SK-N-SH treated with all-trans-retinoic acid at 6 μM for 48 hours (cell line): ENCODE results near the gene SORCS1.

Experiments used
- RARB ChIP-seq: fragments of 250-450 bp; sonication (Bioruptor Pico); IDR thresholded peaks from 2 replicates; pipeline ENCODE4 v1.8.0; 2021; ENCODE audit warnings: mild to moderate bottlenecking, moderate library complexity
- ZFP3 ChIP-seq: fragments of 250-450 bp; sonication (Bioruptor Pico); IDR thresholded peaks from 2 replicates; pipeline ENCODE4 v1.5.0; 2020; ENCODE audit warnings: mild to moderate bottlenecking, moderate library complexity
- ZFP30 ChIP-seq: fragments of 450-650 bp; formaldehyde crosslinking; IDR thresholded peaks from 2 replicates; pipeline ENCODE4 v1.5.0; 2022; ENCODE audit warnings: mild to moderate bottlenecking, moderate library complexity
- TF ChIP-seq, protein P1 (sequence below): fragments of 250-450 bp; sonication (Bioruptor Pico); IDR thresholded peaks from 2 replicates; pipeline ENCODE4 v1.5.1; 2020; ENCODE audit warnings: low read depth, mild to moderate bottlenecking, moderate library complexity
- TF ChIP-seq, protein P2 (sequence below): fragments of 250-450 bp; sonication (Bioruptor Pico); IDR thresholded peaks from 2 replicates; pipeline ENCODE4 v1.8.0; 2020; ENCODE audit warnings: mild to moderate bottlenecking, moderate library complexity, borderline replicate concordance

GRCh38 chr10:107122703-107123102 lies 41.8 kb downstream of the SORCS1 start:
- TF ChIP-seq RARB (CRISPR knock-in tag) (no peak), ZFP3 (no peak), ZFP30 (CRISPR knock-in tag) (no peak)
- TF ChIP-seq, protein P1, sequence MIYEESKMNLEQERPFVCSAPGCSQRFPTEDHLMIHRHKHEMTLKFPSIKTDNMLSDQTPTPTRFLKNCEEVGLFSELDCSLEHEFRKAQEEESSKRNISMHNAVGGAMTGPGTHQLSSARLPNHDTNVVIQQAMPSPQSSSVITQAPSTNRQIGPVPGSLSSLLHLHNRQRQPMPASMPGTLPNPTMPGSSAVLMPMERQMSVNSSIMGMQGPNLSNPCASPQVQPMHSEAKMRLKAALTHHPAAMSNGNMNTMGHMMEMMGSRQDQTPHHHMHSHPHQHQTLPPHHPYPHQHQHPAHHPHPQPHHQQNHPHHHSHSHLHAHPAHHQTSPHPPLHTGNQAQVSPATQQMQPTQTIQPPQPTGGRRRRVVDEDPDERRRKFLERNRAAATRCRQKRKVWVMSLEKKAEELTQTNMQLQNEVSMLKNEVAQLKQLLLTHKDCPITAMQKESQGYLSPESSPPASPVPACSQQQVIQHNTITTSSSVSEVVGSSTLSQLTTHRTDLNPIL (CRISPR knock-in tag) = no peak
- TF ChIP-seq, protein P2, sequence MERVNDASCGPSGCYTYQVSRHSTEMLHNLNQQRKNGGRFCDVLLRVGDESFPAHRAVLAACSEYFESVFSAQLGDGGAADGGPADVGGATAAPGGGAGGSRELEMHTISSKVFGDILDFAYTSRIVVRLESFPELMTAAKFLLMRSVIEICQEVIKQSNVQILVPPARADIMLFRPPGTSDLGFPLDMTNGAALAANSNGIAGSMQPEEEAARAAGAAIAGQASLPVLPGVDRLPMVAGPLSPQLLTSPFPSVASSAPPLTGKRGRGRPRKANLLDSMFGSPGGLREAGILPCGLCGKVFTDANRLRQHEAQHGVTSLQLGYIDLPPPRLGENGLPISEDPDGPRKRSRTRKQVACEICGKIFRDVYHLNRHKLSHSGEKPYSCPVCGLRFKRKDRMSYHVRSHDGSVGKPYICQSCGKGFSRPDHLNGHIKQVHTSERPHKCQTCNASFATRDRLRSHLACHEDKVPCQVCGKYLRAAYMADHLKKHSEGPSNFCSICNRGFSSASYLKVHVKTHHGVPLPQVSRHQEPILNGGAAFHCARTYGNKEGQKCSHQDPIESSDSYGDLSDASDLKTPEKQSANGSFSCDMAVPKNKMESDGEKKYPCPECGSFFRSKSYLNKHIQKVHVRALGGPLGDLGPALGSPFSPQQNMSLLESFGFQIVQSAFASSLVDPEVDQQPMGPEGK (CRISPR knock-in tag) = no peak
